HG02623 (cell line): ENCODE measurements around the gene STAT5A.
"Not testable (repeated sequence)": the region's sequence is repeated elsewhere in the genome, so short reads cannot be mapped to it uniquely, and the experiment has no call there.

Experiments
- ATAC-seq: cut with Tn5 transposase; IDR thresholded peaks from one replicate; pipeline ENCODE4 v1.9.1; 2021; ENCODE audit warnings: moderate library complexity; ENCODE audit not compliant: unreplicated experiment

STAT5A gene

DNA sequence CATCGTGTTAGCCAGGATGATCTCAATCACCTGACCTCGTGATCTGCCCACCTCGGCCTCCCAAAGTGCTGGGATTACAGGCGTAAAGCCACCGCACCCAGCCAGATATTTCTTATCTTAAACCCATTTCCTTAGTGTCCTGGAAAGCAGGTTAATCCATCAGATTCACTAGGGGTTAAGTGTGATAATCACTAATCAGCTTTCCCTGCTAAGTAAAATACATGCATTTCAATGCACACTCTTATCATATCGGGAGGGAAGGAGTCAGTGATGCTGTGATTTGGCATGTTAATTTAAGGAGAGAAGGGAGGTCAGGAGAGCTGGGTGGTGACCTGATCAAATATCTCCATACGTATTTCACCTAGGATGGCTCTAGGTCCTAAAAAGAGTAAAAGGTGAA, 70.8 kb downstream of the STAT5A start:
- ATAC-seq: no peak

DNA sequence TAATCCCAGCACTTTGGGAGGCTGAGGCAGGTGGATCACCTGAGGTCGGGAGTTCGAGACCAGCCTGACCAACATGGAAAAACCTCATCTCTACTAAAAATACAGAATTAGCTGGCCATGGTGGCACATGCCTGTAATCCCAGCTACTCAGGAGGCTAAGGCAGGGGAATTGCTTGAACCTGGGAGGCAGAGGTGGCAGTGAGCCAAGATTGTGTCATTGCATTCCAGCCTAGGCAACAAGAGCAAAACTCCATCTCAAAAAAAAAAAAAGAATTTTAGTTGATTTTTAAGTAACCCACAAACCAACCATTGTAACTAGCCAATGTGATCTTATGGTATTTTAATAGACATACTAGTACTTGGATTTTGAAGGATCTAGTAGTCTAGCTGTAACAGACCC, 72.1 kb downstream of the STAT5A start:
- ATAC-seq: not testable (repeated sequence)
